Stimulated activated CD8-positive, alpha-beta memory T cell treated with anti-CD3 and anti-CD28 coated beads, Interleukin-4, amount 100 ng/mL, for 4 hours (primary cell): Measurements from ENCODE around the gene GNB5.
"Not testable (repeated sequence)": the region's sequence is repeated elsewhere in the genome, so short reads cannot be mapped to it uniquely, and the experiment has no call there.

Experiments used
- DNase-seq, 2 donors: peaks; one replicate each; pipeline ENCODE4 v3.0.0-alpha.2; 2020; ENCODE audit warnings: low read depth in 2 of 2, low spot score in 1 of 2

The GNB5 gene

DNA sequence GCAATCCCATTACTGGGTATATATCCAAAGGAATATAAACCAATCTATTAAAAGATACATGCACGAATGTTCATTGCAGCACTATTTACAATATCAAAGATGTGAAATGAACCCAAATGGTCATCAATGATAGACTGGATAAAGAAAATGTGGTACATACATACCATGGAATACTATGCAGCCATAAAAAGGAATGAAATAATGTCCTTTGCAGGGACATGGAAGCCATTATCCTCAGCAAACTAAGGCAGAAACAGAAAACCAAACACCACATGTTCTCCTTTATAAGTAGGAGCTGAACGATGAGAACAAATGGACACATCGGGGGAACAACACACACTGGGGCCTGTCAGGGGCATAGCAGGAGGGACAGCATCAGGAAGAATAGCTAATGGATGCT is 21.0 kb downstream of the GNB5 start:
- DNase-seq, result not testable (repeated sequence)

DNA sequence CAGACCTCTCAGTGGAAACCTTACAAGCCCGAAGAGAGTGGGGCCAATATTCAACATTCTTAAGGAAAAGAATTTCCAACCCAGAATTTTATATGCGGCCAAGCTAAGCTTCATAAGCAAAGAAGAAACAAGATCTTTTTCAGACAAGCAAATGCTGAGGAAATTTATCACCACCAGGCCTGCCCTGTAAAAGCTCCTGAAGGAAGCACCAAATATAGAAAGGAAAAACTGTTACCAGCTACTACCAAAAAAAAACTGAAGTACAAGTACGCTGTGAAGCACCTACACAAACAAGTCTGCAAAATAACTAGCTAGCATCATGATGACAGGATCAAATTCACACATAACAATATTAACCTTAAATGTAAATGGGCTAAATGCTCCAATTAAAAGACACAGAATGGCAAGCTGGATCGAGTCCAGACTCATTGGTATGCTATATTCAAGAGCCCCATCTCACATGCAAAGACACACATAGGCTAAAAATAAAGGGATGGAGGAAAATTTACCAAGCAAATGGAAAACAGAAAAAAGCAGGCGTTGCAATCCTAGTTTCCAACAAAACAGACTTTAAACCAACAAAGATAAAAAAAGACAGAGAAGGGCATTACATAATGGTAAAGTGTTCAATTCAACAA is 25.6 kb downstream of the GNB5 start:
- not testable (repeated sequence) for DNase-seq

DNA sequence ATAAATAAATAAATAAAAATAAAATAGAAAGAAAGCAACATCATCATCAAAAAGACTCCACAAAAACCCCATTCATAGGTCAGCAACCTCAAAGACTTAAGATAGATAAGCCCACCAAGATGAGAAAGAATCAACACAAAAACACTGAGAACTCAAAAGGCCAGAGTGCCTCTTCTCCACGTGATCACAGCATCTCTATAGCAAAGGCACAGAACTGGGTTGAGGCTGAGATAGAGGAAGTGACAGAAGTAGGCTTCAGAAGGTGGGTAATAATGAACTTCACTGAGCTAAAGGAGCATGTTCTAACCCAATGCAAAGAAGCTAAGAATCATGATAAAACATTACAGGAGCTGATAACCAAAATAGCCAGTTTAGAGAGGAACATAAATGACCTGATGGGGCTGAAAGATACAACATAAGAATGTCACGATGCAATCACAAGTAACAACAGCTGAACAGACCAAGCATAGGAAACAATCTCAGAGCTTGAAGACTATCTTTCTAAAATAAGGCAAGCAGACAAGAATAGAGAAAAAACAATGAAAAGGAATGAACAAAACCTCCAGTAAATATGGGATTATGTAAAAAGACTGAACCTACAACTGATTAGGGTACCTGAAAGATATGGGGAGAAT is 26.4 kb downstream of the GNB5 start:
- no peak for DNase-seq

DNA sequence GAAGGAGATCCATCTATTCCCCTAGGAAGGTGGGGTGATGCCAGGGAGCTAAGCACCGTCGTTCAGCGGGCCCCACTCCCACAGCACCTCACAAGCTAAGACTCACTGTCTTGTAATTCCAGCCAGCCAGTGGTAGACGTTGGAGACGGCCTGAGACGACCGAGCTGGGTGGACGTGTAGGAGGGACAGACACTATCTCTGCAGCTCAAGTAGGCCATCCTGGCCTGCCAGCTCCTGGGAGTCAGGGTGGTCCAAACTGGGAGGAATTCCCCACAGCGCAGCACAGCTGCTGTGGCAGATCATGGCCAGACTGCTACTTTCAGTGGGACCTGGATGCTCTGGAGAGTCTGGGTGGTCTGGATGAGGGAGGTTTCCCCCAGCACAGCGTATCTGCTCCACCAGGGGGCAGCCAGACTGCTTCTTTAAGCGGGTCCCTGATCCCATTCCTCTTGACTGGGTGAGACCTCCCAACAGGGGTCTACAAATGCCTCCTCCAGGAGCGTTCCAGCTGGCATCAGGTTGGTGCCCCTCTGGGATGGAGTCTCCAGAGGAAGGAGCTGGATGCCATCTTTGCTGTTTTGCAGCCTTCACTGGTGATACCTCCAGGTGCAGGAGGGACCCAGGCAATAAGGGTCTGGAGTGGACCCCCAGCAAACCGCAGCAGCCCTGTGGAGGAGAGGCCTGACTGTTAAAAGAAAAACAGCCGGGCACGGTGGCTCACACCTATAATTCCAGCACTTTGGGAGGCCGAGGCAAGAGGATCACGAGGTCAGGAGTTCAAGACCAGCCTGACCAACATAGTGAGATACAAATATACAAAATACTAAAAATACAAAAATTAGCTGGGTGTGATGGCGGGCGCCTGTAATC is 27.6 kb downstream of the GNB5 start:
- no peak for DNase-seq

DNA sequence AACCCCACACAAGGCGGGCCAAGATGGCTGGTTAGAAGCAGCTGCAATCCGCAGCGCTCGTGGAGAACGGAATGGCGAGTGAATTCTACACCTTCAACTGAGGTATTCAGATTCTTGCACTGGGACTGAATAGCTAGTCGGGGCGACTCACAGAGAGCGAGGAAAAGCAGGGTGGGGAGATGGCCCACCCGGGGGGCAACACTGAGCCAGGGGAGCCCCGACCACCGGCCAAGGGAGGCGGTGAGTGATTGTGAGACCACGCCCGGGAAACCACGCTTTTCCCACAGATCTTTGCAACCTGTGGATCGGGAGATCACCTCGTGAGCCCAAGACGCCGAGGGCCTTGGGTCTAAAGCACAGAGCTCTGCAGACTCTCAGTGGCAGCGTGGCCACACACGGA is 28.3 kb downstream of the GNB5 start:
- DNase-seq, result no peak

DNA sequence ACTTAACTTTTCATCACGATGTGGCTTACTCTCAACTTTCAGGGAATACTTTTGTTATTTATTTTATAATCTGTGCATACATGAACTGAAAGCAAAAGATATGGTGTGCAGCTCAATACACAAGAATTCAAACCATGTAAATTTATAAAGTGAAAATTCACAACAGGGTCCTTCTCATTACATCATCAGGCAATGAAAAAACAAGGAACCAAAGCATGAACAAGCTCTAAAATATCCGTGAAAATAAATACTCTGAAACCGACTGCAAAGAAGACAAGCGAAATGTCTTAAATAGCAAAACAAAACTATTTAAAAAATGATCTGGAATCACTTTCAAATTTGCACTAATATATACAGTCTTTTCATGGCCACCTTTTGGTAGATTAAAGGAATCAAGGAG is 28.9 kb downstream of the GNB5 start:
- no peak for DNase-seq

DNA sequence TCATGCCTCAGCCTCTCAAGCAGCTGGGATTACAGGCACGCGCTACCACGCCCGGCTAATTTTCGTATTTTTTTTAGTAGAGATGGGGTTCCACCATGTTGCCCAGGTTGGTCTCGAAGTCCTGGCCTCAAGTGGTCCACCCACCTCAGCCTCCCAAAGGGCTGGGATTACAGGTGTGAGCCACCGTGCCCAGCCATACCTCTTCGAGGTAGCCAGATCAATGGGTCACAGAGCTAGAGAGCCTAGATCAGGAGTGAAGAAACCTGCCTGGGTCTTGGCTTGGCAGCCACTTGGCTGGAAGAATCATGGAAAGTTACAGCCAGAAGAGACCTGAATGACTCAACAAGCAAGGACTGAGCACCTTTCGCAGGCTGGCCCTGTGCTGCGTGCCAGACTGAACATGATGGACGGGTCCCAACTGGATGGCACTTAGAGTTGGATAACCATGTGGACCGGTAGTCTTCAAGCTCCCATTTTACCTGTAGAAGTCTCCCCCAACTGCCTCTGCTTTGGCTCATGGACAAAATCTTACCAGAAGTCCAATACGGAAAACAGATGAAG is 29.7 kb downstream of the GNB5 start:
- no peak for DNase-seq

DNA sequence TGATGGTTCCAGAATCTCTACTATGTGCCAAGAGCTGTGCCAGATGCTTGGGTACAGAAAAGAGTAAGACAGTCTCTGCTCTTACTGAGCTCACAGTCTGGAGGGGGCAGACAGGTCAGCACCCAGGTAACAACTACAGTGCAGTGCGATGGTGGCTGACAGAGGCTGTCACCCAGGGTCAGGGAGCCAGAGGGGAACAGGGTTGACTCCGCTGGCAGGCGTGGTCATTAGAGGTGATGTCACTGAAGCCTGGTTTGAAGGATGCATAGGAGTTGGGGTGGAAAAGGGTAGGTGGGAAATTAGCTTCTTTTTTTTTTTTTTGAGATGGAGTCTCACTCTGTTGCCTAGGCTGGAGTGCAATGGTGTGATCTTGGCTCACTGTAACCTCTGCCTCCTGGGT is 31.5 kb downstream of the GNB5 start:
- no peak for DNase-seq

DNA sequence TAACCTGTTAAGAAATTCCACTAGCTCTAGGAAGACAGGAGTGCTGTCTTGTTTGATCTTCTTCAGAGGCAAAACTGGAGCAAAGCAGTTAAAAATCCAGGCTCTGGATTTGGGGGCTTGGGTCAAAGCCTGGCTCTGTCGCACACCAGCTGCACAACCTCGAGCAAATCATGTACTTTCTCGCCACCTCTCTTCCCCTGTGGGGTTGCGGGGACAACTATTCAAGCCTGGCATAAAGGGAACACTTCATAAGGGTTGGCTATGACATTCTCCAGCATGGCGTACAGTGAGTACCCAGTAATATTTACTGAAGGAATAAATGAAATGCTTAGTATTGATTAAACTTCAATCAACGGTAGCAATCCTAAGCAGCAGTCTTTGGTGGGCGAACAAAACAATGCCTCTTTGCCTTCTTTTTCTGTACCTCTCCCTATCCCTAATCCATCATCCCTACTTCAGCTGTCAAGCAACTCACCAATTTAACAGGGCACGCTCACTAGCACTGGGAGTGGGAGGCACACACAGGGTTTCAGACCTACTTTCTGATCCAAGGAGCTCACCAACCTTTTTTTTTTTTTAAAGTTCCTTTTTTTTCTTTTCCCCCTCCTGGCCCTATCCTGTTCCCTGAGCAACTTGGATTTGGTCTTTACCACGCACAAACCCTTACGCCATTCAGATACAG is 33.0 kb downstream of the GNB5 start:
- DNase-seq, result no peak

DNA sequence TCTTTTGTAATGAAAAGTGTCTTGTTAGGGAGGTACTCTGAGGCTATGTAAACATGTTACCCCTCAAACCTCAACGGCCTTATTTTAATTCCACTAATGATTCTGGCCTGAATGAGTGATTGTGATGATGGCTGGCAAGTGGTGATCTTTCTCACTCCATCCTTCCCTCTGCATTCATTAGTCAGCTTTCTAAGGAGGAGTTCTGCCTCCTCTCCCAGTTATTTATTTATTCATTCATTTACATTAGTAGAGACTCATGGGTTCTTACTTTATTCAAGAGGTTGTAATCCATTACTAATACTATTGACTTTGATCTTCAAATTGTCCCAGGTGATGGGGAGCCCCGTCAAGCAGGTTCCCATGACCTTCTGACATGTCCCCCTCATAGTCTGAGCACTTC is 35.3 kb downstream of the GNB5 start:
- no peak for DNase-seq

DNA sequence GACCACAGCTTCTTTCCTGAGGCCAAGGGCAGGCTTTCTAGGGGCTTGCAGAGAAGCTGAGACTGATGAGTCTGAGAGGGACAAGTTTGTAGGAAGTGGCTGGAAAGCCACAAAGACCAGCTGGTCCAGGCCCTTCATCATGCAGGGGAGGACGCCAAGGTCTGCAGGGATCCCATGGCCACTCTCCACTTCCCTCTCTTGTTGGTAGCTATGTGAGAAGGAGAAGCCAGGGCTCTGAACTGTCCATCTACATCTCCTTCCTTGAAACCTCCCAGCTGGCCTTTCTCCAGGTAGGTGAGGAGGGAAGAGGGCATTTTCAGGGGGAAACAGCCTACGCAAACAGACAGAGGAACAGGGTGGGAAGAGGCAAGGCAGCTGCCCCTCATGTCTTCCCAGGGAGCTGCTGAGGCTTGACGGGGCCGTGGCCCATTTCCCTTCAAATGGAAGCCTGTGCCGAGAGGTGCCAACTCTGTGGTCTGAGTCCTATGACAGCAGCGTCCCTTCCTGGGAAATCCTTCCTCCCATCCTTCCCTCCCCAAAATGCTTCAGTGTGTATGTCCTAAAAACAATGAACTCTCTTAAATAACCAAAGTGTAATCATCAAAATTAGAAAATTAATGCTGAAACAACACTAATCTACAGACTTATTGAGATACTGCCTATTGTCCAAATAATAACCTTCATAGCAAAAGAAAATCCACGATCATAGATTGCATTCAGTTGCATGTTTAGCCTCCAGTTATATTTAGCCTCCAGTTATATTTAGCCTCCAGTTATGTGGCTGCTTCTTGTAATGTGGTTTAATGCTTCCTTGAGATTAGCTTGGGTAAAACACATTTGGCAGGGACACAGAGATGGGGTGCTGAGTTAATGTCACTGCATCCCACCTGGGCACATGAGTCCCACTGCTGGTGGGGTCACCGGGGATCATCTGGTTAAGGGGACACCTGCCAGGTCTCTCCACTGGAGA is 36.0 kb downstream of the GNB5 start:
- no peak for DNase-seq

DNA sequence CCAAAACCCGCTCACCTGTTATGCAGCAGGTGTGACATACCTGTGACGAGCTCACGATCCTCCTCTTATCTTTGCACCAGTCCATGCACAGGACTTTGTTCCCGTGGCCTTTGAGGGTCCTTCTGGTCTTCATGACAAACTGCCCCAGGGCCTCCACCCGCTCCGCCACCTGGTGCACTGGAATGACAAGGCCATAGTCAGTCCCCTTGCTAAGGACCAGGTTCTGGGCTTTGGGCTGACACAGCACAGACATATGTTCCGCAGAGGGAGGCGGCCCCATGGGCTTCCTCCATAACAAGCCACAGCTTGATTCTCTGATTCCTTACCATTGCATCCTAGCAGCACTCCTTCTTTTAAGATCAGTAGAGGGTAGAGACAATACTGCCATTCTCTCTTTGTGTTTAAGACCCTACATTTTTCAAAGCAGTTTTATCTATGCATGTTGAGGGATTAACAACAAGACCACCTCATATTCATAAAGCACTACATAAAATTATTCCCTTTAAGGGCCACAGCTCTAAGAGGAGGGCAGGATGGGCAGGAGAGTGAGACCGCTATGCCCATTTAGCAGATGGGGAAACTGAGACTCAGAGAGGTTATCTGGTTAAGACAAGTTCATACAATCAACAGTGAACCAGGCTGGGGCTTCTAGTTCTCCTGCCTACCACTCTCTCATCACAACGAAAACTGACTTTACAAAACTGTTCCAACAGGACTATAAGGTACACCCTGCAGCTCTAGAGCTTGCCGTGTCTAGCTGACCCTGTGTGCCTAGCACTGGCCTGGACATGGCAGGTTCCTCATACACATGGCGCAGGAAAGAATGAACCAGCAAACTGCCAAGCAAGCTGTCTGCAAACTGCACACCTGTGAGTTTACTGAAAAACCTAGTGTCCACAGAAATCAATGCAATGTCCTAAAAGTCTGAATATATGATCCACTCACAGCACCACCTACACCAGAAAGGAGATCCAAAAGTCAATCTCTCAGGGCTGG is 37.0 kb downstream of the GNB5 start:
- DNase-seq, result no peak

DNA sequence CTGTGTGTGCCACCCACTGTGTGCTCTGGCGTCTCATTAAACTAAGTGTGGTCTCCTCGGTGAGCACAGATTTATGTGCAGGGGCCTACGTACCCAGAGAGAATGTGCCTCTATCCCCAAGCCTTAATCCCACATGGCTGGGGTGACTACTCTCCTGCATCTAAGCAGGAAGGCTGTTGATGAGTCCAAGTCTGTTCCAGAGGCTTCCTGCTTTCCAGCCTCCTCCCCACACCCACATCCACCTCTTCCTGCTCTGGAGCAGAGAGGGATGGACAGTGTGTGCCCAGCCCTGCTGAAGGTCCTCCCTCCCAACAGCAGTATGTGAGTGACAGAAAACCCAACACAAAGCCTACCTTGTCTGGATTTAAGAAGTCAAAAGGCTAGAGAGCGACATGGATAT is 39.8 kb downstream of the GNB5 start:
- no peak for DNase-seq

DNA sequence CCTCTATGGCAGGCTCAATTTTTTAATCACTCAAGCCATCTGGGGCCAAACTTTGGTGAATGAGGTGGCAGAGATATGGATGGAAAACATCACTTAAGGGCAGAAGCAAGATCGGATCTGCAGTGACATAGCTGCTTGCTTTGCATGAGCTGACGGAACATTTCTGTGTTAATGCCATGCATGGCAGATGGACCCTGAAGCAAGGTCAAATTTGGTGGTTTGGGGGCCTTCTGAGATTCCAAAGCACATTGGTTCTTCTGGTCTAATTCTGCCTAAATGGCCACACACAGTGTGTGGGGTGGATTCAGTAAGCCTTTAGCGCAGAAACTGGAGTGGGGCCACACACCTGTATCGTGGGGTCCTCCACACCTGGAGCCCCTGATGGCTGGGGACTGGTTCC is 40.3 kb downstream of the GNB5 start:
- no peak for DNase-seq

DNA sequence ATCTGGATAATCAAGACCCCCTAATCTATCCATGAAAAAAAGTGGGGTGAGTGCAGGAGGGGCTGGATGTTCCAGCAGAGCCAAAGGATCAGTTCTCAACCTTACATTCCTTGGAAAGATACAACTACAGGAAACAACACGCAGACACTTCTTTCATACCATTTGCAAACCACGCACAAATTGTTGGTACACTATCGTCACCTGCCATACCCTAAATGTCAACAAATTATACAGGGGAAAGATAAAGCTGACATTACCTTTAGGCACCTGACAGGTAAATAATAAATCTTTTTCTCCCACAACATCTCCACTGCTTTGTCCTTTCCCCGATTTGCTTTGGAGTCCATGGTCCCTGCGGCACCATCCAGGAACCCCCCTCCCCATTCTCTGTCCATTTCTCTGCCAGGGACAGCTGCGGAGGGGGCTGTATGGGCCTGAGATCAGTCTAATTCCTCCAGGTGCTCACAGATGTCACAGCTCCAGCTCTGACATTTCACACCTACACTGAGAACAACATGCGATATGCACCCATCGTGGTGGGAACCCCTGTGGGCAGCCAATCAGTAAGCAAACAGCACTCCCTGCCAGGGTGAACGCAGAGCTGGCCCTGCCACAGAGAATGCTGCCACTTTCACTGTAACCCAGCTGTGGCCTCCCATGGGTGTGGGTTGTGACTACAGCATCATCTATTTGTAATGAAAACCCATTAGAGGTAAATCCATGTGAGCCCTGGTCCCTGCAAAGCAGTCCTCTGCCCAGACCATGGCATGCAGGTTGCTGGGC is 41.0 kb downstream of the GNB5 start:
- DNase-seq, result no peak

DNA sequence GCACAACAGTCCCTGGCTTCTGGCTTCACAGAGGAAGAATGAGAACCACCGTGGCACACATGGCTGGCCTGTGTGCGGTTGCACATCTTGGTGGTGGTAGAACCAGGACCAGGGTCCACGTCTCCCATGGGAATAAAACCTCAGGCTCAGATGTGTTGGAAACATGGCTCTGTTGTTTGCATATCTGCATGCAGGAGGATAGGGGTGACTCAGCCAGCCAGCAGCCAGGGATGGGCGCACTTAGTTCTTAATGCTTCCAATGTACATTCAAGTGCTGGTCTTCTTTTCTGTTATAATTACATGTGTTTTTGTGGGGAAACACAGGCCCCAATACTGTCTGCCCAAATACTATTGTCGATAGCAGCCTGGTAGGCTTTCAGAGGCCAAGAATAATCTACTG is 42.8 kb downstream of the GNB5 start:
- DNase-seq, result no peak

DNA sequence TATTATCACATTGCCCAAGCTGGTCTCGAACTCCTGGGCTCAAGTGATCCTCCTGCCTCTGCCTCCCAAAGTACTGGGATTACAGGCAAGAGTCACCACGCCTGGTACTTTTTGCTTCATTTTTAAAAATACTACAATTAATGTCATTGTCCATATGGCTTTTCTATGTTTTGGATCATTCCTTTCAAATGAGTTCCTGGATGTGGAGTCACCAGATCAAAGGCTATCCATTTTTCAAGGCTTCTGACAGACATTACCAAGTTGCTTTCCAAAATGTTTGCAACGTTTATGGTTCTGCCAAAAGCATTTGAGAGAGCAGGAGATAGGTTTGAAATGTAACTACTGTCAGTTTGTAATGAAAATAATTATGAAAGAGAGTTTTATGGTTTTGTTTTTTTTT is 44.4 kb downstream of the GNB5 start:
- no peak for DNase-seq

DNA sequence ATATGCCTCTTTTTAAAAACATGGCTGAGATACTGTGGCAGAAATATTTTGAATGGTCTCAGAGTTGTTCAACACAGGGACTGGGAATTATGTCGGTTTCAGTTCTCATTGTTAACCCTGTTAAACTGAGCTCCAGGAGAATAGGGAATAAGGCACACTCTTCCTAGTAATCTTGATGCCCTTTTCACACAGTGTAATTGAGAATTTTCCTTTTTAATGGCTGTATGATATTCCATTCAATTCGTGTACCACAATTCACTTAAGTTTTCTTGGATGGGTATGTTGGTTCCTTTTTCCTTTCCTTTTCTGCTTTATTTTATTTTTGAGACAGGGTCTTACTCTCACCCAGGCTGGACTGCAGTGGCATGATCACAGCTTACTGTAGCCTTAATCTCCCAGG is 44.9 kb downstream of the GNB5 start:
- DNase-seq, result no peak
